GM21526 (cell line): ENCODE data around the gene EHMT1.

ENCODE experiments used
- ATAC-seq: cut with Tn5 transposase; IDR thresholded peaks from one replicate; pipeline ENCODE4 v1.9.1; 2021; ENCODE audit warnings: moderate library complexity; ENCODE audit not compliant: unreplicated experiment, low FRiP score

The EHMT1 gene

DNA sequence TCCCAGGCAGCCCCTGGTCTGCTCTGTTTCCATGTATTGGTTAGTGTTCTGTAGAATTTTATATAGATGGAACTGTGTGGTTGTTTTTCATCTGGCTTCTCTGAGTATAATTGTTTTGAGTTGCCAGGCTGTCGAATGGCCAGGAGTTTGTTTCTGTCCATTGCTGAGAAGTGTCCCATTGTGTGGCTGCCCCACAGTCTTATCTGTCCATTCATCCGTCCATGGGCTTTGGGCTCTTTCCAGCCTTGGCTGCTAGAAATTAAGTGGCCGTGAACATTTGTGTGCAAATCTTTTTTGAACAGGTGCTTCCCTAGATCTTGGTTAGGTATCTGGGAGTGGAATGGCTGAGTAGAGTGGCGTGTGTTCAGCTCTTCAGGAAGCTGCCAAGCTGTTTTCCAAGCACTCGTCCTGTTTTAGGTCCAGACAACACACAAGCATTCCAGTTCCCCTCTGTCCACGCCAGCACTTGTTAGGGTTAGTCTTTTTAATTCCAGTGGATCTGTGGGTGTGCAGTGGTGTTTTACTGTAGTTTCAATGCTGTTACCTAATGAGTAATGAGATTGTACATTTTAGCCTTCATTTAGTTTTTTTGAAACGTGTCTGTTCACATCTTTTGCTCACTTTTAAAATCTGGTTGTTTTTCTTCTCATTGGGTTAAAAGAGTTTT, 136.6 kb downstream of the EHMT1 start:
- no peak for ATAC-seq

- ATAC-seq = no peak
Observed at GRCh38 chr9:137756045-137756744, 137.4 kb downstream of the EHMT1 start.

GRCh38 chr9:137757139-137757538, 138.3 kb downstream of the EHMT1 start:
- no peak for ATAC-seq

- ATAC-seq = no peak
Observed at GRCh38 chr9:137757613-137758029, 138.8 kb downstream of the EHMT1 start.

DNA sequence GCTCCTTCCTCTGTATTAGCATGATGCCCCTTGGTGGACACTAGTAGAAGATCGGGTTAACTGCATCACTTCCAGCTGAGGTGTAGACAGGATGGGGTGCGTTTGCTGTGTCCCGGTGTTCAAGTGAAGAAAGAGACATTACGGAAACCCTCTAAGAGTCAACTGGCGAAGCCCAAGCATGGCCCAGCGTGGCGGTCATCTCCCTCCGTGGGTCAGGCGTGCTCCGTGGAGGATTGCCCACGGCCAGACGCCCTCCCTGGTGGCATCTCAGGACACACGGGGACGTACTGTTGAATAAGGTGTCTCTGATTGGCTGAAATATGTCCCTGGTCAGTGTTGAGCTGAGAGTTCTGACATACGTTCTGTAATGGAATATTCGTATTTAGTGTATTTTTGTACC, 139.3 kb downstream of the EHMT1 start:
- ATAC-seq = no peak

DNA sequence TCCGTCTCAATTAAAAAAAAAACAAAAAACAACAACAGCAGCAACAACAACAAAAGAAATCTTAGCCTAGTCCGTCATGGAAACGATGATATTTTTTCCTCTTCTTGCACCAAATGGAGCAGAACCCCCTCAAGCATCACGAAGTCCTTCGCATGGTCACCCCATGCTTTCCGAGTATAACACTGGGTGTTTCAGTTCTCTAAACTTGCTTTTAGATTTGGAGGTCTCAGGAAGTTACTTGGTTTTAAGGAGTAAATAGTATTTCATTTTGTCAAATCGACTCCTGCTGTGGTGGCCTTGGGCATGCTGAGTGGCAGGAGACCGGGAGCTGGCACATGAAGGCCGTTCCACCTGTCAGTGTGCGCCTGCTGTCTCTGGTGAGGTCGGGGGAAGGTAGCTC, 140.3 kb downstream of the EHMT1 start:
- ATAC-seq = no peak

DNA sequence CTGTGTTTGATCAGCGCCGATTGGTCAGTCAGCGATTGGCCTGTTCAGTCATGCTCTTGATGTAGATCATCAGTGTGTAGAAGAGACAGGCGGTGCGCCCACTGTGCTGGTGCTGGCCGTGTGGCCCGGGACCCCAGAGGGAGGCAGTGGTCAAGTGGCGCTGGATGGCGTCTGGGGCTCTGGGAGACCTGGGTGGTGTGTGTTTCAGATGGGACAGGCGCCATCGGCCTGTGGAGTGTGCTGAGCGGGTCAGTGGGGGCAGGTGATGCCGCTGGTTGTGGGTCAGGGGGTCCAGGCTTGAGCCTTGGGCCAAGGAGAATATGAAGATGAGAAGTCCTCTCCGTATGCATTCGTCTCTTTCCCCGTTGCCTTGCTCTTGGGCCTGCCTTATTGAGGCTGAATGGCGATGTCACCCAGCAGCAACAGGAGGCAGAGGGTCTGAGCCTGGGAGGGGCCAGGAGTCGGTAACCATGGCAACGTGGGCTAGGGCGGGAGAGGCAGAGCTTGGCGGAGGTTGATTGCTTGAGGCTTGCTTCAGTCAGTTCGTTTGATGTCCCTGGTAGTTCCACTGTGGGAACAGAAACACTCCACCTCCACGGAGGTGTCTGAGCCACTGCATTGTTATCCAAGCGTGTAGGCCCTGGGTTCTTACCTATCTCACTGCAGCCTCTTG, 141.0 kb downstream of the EHMT1 start:
- ATAC-seq = no peak

DNA sequence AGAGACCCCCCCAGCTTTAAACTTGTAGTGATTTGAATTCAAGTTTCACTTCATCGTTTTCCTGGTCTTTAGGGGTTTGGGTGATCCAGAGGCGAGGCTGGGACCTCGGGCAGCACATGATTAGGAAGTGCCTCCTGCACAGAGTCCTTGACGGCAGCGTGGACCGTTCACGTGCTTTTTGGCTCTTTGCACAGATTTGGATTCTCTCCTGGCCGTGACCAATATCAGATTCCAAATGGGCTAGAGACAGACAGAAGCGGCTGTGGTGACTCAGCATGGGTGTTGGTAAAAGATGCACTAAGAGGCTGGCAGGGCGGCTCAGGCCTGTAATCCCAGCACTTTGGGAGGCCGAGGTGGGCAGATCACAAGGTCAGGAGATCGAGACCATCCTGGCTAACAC, 141.6 kb downstream of the EHMT1 start:
- no peak for ATAC-seq

- ATAC-seq = no peak
Observed at GRCh38 chr9:137761032-137761431, 142.2 kb downstream of the EHMT1 start.

- no peak for ATAC-seq
Observed at GRCh38 chr9:137761793-137762192, 143.0 kb downstream of the EHMT1 start.

DNA sequence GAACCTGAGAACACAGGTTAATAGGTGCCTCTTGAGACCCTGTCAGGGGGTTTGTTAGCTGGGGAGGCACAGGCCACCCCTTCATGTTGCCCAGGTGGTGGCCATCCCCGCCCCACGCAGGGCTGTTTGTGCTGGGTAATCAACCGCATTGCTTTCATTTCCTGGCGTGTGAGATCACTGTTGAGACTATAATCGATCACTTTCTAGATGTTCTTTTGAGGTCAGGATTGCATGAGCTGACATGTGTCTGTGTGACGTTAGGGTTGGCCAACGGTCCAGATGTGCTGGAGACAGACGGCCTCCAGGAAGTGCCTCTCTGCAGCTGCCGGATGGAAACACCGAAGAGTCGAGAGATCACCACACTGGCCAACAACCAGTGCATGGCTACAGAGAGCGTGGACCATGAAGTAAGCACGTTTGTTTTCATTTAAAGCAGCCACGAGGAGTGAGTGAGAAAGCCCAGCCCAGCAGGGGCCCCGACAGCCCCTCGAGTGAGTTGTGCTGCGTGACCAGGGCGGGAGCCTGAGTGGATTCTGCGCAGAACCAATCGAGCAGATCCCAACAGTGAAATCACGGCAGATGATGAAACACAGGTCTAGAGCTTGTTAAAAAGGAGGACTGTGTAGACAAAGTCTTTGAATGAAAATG, 143.7 kb downstream of the EHMT1 start:
- ATAC-seq = peak; percentile 55

DNA sequence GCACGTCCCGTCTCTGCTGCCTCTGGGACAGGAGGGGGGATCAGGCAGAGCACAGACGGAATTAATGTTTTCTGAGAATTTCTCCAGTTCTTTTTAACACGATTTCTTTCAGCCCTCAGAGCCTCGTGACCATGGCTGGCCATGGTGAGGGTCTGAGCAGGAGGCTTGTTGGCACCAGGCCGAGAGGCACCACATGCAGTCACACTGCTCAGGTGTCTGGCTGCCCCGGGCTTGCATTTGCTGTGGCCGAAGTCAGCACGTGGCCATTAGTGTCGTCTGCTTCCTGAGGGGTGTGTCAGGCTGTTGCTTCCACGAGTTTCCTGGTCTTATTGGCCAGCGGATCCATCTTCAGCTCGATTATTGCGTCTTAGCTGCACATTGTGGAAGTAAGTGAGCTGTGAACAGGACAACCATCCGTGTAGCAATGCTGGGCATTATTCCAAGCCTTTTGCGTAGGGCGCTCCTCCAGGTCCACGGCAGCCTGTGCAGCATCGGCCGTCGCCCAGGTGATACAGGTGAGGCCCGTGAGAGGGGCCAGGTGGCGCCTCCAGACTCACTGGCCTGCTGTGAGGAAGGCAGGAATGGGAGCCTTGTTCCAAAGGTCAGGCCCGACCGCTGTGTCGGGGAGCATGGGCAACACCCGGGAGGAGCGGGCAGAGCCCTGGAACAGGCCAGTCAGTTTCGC, 144.6 kb downstream of the EHMT1 start:
- no peak for ATAC-seq

GRCh38 chr9:137764171-137764671, 145.4 kb downstream of the EHMT1 start:
- no peak for ATAC-seq

DNA sequence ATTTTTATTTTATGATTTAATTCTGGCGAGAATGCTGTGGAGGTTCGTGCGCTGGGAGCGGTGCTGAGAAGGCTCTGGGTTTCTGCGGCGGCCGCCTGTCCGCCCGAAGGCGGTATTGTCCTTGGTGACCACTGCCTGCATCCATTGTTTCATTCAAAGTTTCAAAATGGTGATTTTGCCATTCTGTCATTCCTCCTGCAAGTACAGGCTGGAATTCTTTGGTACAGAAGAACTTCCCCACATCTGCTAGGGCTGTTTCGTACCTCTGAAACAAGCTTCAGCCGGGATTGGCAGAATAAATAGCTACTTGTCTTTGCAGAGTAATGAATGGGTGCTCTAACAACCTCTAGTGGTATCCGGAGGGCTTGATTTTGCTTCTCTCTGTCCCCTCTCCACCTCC, 146.2 kb downstream of the EHMT1 start:
- no peak for ATAC-seq

DNA sequence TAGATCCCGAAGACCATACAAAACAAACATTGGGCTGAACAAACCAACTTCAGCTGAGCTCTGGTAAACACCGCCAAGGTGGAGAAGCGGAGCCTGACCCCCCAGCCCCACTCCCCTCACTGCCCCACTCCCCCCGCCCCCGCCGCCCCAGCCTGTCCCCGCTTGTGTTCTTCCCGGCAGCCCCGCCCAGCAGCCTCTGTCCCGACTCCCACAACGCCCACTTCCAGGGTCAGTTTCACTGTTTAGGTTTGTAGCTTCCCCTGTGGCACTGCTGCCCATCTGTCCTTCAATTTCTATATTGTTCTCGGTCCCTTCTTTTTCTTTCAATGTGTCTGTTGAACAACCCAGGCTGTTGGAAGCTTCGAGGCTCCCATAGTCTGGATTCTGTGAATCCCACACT, 146.7 kb downstream of the EHMT1 start:
- no peak for ATAC-seq

DNA sequence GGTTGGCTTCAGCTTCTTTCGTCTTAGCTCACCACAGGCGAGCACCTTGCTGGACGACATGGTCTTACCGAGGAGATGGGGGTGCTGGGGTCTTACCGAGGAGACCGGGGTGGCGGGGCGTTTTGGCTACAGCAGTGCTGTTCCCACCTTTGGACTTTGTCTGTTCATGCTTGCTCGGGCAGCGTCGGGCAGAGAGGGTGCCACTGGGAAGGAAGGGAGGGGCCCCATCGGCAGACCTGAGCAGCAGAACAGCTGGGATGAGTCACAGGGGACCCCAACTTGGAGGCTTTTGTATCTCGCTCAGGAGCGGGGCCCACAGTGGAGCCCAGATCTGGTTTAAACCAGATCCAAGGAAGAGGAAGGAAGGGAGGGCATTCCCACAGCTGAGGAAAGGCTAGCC, 152.8 kb downstream of the EHMT1 start:
- no peak for ATAC-seq

- no peak for ATAC-seq
Observed at GRCh38 chr9:137772281-137772873, 153.6 kb downstream of the EHMT1 start.

DNA sequence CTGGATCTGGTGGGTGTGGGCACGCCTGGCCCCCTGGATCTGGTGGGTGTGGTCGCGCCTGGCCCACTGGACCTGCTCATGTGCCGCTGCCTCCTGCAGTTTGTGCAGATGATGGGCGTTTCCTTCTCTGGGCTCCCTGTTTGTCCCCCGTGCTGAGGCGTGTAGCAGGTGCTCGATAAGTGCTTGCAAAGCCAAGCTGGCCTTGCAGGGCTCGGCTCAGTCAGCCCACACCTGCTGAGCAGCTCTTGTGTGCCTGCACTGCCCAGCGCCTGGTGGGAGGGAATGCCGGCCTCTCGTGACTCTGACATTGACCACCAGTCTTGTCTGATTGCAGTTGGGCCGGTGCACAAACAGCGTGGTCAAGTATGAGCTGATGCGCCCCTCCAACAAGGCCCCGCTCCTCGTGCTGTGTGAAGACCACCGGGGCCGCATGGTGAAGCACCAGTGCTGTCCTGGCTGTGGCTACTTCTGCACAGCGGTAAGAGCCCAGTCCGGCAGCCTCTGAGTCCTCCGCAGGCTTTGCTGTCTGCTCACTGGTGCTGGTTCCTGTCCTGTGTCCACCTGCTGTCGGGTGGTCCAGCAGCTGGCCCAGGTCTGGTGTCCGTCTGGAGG, 156.1 kb downstream of the EHMT1 start:
- no peak for ATAC-seq

DNA sequence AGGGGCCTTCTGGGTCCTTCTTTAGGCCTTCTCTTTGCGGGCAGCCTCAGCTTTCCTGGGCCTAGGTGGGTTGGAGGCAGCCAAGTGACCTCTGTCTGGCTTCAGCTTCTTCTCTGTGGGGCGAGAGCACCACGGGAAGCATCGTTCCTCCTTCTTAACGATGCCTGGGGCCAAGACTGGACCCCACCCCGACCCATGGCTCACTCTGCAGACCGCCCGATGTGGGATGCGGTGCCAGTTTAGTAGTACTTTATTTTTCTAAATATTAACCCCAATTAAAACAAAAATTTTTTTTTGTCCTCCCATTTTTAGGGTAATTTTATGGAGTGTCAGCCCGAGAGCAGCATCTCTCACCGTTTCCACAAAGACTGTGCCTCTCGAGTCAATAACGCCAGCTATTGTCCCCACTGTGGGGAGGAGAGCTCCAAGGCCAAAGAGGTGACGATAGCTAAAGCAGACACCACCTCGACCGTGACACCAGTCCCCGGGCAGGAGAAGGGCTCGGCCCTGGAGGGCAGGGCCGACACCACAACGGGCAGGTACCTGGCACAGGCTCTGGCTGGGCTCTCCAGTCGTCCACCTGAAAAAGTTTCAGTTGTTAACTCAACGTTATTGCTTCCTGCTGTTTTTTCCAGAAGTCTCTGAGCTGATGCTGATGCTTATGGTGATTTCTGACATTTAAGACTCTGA, 157.6 kb downstream of the EHMT1 start:
- ATAC-seq = no peak
